Lung (tissue), 12 donors: ENCODE results near the gene IL1RAPL1. TPM values are rescaled to one million over a fixed set of nuclear protein-coding genes. Genes with fewer than 3 reads are reported as not detected.
A peak's percentile ranks its signal among the peaks of the same experiment; 100 is the strongest.

Experiments used
- ATAC-seq: fragments of 200-7000 bp; cut with Tn5 transposase; one replicate; pipeline ENCODE4 v1.9.1; 2020; ENCODE audit warnings: moderate number of reproducible peaks; ENCODE audit not compliant: insufficient read depth, low FRiP score
- DNase-seq, 3 donors: peaks; one replicate each; pipeline ENCODE4 v3.0.0-alpha.2; 2013 to 2017
- H3K27ac ChIP-seq, 2 donors: one replicate each; pipeline ENCODE4 v1.5.1; 2013; ENCODE audit warnings: mild to moderate bottlenecking in 2 of 2, moderate library complexity in 2 of 2, control low read depth in 1 of 2, inconsistent platforms in 1 of 2, low read depth in 1 of 2, low read length in 1 of 2
- H3K27me3 ChIP-seq, 3 donors: one replicate each; pipeline ENCODE4 v1.5.1; 2013; ENCODE audit warnings: low read length in 2 of 3; ENCODE audit not compliant: control insufficient read depth in 3 of 3, insufficient read depth in 3 of 3
- H3K36me3 ChIP-seq, 4 donors: one replicate each; pipeline ENCODE4 v1.5.1; 2013; ENCODE audit warnings: low read length in 4 of 4, mild to moderate bottlenecking in 1 of 4, moderate library complexity in 1 of 4; ENCODE audit not compliant: control insufficient read depth in 4 of 4, insufficient read depth in 4 of 4
- H3K4me1 ChIP-seq, 5 donors: one replicate each; pipeline ENCODE4 v1.5.1; 2013; ENCODE audit warnings: low read length in 5 of 5, mild to moderate bottlenecking in 2 of 5, moderate library complexity in 1 of 5; ENCODE audit not compliant: control insufficient read depth in 5 of 5, insufficient read depth in 5 of 5
- H3K4me3 ChIP-seq: one replicate; pipeline ENCODE4 v1.5.1; 2013; ENCODE audit warnings: mild to moderate bottlenecking, control low read depth, moderate library complexity
- H3K9ac ChIP-seq, 2 donors: one replicate each; pipeline ENCODE4 v1.5.1; 2013; ENCODE audit warnings: low read length in 2 of 2, control low read depth in 1 of 2; ENCODE audit not compliant: insufficient read depth in 1 of 2
- H3K9me3 ChIP-seq, 4 donors: one replicate each; pipeline ENCODE4 v1.5.1; 2013; ENCODE audit warnings: low read length in 3 of 4, mild to moderate bottlenecking in 1 of 4, moderate library complexity in 1 of 4; ENCODE audit not compliant: control insufficient read depth in 4 of 4, insufficient read depth in 3 of 4
- CTCF ChIP-seq: IDR thresholded peaks from 2 replicates; pipeline ENCODE4 v1.5.1; 2012; ENCODE audit warnings: mild to moderate bottlenecking; ENCODE audit errors: control extremely low read depth, extremely low read depth
- WGBS, 2 donors: extraction: QIAGEN DNeasy Blood & Tissue Kit; methylation state at CpG; one replicate each; pipeline ENCODE4 v1.1.7; 2013; 5-methylcytosine and 5-hydroxymethylcytosine counted together
- polyA plus RNA-seq, 2 donors: library from polyadenylated mRNA; stranded (reverse); fragments of 200-250 nt; gene quantifications; one replicate each; pipeline ENCODE4 v1.2.1, GENCODE V29; 2013
- total RNA-seq, 2 donors: library from RNA; depleted of rRNA in 1 of 2; stranded (reverse); fragments of >200 nt in 1 of 2; gene quantifications; one replicate each; pipeline ENCODE4 v1.2.1, GENCODE V29; 2014 to 2021
- donor health status: control.
- donor health status: control.
- donor health status: Bipolar disorder and iron deficiency.
- donor health status: healthy.
- donor health status: DM: yes; HTN: yes; CAD: no.

The IL1RAPL1 gene
- total and polyA plus RNA-seq, 4 donors = 2.2 TPM; not detected in 3

GRCh38 chrX:29453333-29453732 lies 866.1 kb downstream of the IL1RAPL1 start:
- ATAC-seq = no peak
- no peaks in the 10 kb centered on the region for H3K36me3 ChIP-seq
- no peaks in the 10 kb centered on the region for H3K27me3 ChIP-seq
- no peak overlapping the region for H3K4me3 ChIP-seq
- no peak overlapping the region for H3K27ac ChIP-seq
- WGBS, 2 donors = 62 to 87% methylated on average over 5 of the region's 5 CpGs
- no peaks in the 10 kb centered on the region for H3K4me1 ChIP-seq
- DNase-seq = no peak
- no peak for TF ChIP-seq CTCF
- H3K9ac ChIP-seq = no peak overlapping the region
- no peaks in the 10 kb centered on the region for H3K9me3 ChIP-seq

GRCh38 chrX:29455702-29456101 lies 868.5 kb downstream of the IL1RAPL1 start:
- 48 to 58% methylated on average over 3 of the region's 3 CpGs for WGBS, 2 donors
- TF ChIP-seq CTCF = no peak
- Histone ChIP-seq H3K9me3 (no peaks in the 10 kb centered on the region), H3K27me3 (no peaks in the 10 kb centered on the region), H3K27ac (no peak overlapping the region), H3K36me3 (no peaks in the 10 kb centered on the region), H3K9ac (no peak overlapping the region), H3K4me1 (no peaks in the 10 kb centered on the region), H3K4me3 (no peak overlapping the region)
- no peak for DNase-seq
- ATAC-seq = no peak

- DNase-seq (no peak), ATAC-seq (no peak)
- Histone ChIP-seq H3K4me3 (no peak overlapping the region), H3K27ac (no peak overlapping the region), H3K9me3 (no peaks in the 10 kb centered on the region), H3K36me3 (no peaks in the 10 kb centered on the region), H3K27me3 (no peaks in the 10 kb centered on the region), H3K4me1 (no peaks in the 10 kb centered on the region), H3K9ac (no peak overlapping the region)
- no peak for TF ChIP-seq CTCF
- 81 to 89% methylated on average over 2 of the region's 2 CpGs for WGBS, 2 donors
Measured at GRCh38 chrX:29461039-29461438, 873.8 kb downstream of the IL1RAPL1 start.

GRCh38 chrX:29466456-29466855 lies 879.2 kb downstream of the IL1RAPL1 start:
- WGBS, 2 donors = 60 to 75% methylated on average over 2 of the region's 2 CpGs
- no peaks in the 10 kb centered on the region for H3K36me3 ChIP-seq
- DNase-seq = peak; percentile 12 to 63 (median 52)
- H3K4me1 ChIP-seq = no peaks in the 10 kb centered on the region
- ATAC-seq = no peak
- H3K27ac ChIP-seq = no peak overlapping the region
- H3K4me3 ChIP-seq = no peak overlapping the region
- H3K9ac ChIP-seq = no peak overlapping the region
- TF ChIP-seq CTCF = no peak
- H3K27me3 ChIP-seq = no peaks in the 10 kb centered on the region
- H3K9me3 ChIP-seq = no peaks in the 10 kb centered on the region
